ENCODE measurements around the gene POLR3G. TPM values are rescaled to one million over a fixed set of nuclear protein-coding genes. Genes with fewer than 3 reads are reported as not detected.
A peak's percentile ranks its signal among the peaks of the same experiment; 100 is the strongest.

The POLR3G gene
- total RNA-seq, 2 experiments from 2014 or later: 24.0 to 27.1 TPM

GRCh38 chr5:90528601-90529193 is 54.0 kb downstream of the POLR3G start:
- peak overlapping the region; percentile 89 for H3K4me3 Mint-ChIP-seq
- POLR2A ChIA-PET: interaction anchor here (0.6 to 1.6 kb wide), 4 partner anchors 10 to 62 kb away, joined by 3 to 6 read pairs (median 5); partner anchors contain the start of genes MBLAC2 and POLR3G
- intact Hi-C loops (cut with micrococcal nuclease): loop anchor here (2.0 to 10.0 kb wide), 3 partner anchors 51 to 124 kb away; partner anchors contain the start of gene CETN3
- H3K27ac Mint-ChIP-seq: peak overlapping the region; percentile 98
- H3K4me1 Mint-ChIP-seq (ENCODE audit: low read depth): peaks cover 22% of the 10 kb centered on the region
- H3K9me3 Mint-ChIP-seq: no peaks in the 10 kb centered on the region
- peaks cover 4% of the 10 kb centered on the region for H3K27me3 Mint-ChIP-seq
- no peak for TF ChIP-seq CTCF (IDR thresholded peaks at IDR 0.05)
- peaks cover 14% of the 10 kb centered on the region for H3K36me3 Mint-ChIP-seq (ENCODE audit: low read depth)
- ATAC-seq (peak; percentile 6), DNase-seq (peak; percentile 50)
- CTCF ChIA-PET: interaction anchor here (1.2 to 3.6 kb wide), 8 partner anchors 15 to 255 kb away, joined by 3 to 50 read pairs (median 8); partner anchors contain the start of genes CETN3, MBLAC2 and POLR3G

- DNase-seq: peak; percentile 96
- CTCF ChIA-PET: interaction anchor here (0.6 to 3.6 kb wide), 17 partner anchors 9 to 254 kb away, joined by 3 to 50 read pairs (median 4); partner anchors contain the start of genes CETN3, MBLAC2 and POLR3G
- H3K9me3 Mint-ChIP-seq: no peaks in the 10 kb centered on the region
- H3K27ac Mint-ChIP-seq: peak within 1 kb of the TSS; percentile 98
- peak within 1 kb of the TSS; percentile 89 for H3K4me3 Mint-ChIP-seq
- H3K4me1 Mint-ChIP-seq (ENCODE audit: low read depth): peaks cover 22% of the 10 kb centered on the region
- peaks cover 9% of the 10 kb centered on the region for H3K27me3 Mint-ChIP-seq
- no peak for TF ChIP-seq CTCF (IDR thresholded peaks at IDR 0.05)
- POLR2A ChIA-PET: interaction anchor here (0.6 to 1.6 kb wide), 3 partner anchors 55 to 63 kb away, joined by 3 to 6 read pairs (median 4); partner anchors contain the start of genes MBLAC2 and POLR3G
- peaks cover 11% of the 10 kb centered on the region for H3K36me3 Mint-ChIP-seq (ENCODE audit: low read depth)
- ATAC-seq: peak; percentile 95
- intact Hi-C loops (cut with micrococcal nuclease): loop anchor here (2.0 to 10.0 kb wide), 3 partner anchors 52 to 125 kb away; partner anchors contain the start of gene CETN3
Observed at GRCh38 chr5:90529194-90529938, 54.7 kb downstream of the POLR3G start, which contains the start of gene LYSMD3. Gene LYSMD3, minus strand, starts transcription at chr5:90529584. Its CDS starts 4,295 bp downstream, at chr5:90525289.

GRCh38 chr5:90529939-90530677 is 55.4 kb downstream of the POLR3G start:
- peak overlapping the region; percentile 89 for H3K4me3 Mint-ChIP-seq
- TF ChIP-seq CTCF (IDR thresholded peaks at IDR 0.05): peak; percentile 64
- intact Hi-C loops (cut with micrococcal nuclease): loop anchor here (2.0 to 10.0 kb wide), 3 partner anchors 53 to 125 kb away; partner anchors contain the start of gene CETN3
- peaks cover 9% of the 10 kb centered on the region for H3K36me3 Mint-ChIP-seq (ENCODE audit: low read depth)
- no peaks in the 10 kb centered on the region for H3K9me3 Mint-ChIP-seq
- ChIA-PET POLR2A (interaction anchor here (1.6 kb wide), 1 partner anchor 57 kb away, joined by 4 read pairs; no protein-coding TSS in a partner anchor), CTCF (interaction anchor here (0.6 to 3.6 kb wide), 16 partner anchors 10 to 253 kb away, joined by 3 to 50 read pairs (median 4); partner anchors contain the start of genes CETN3, MBLAC2 and POLR3G)
- DNase-seq (peak; percentile 66), ATAC-seq (peak; percentile 60)
- H3K27me3 Mint-ChIP-seq: peaks cover 10% of the 10 kb centered on the region
- H3K4me1 Mint-ChIP-seq (ENCODE audit: low read depth): peaks cover 20% of the 10 kb centered on the region
- peak overlapping the region; percentile 98 for H3K27ac Mint-ChIP-seq

- Mint-ChIP-seq H3K27me3 (peaks cover 15% of the 10 kb centered on the region), H3K36me3 (ENCODE audit: low read depth) (peaks cover 7% of the 10 kb centered on the region), H3K27ac (no peak overlapping the region), H3K4me3 (no peak overlapping the region), H3K9me3 (no peaks in the 10 kb centered on the region), H3K4me1 (ENCODE audit: low read depth) (peaks cover 20% of the 10 kb centered on the region)
- ChIA-PET CTCF (interaction anchor here (0.6 to 3.6 kb wide), 13 partner anchors 11 to 252 kb away, joined by 3 to 50 read pairs (median 6); partner anchors contain the start of genes CETN3, MBLAC2 and POLR3G), POLR2A (no interaction called here)
- ATAC-seq (no peak), DNase-seq (no peak)
- intact Hi-C loops (cut with micrococcal nuclease): no loop called here
- TF ChIP-seq CTCF (IDR thresholded peaks at IDR 0.05): no peak
Observed at GRCh38 chr5:90530736-90531487, 56.2 kb downstream of the POLR3G start.

All from activated CD8-positive, alpha-beta T cell treated with anti-CD3 and anti-CD28 coated beads for 36 hours (primary cell).